GM12873 (cell line): Measurements from ENCODE around the gene CKB.

ENCODE experiments used
- CTCF ChIP-seq: IDR thresholded peaks from 2 replicates; pipeline ENCODE4 v1.5.1; 2012; ENCODE audit warnings: low read depth, mild to moderate bottlenecking, moderate library complexity, low read length, control low read depth; ENCODE audit not compliant: insufficient read depth; ENCODE audit errors: missing control alignments

The CKB gene

GRCh38 chr14:103496776-103497175, 25.9 kb downstream of the CKB start:
- TF ChIP-seq CTCF, result no peak

DNA sequence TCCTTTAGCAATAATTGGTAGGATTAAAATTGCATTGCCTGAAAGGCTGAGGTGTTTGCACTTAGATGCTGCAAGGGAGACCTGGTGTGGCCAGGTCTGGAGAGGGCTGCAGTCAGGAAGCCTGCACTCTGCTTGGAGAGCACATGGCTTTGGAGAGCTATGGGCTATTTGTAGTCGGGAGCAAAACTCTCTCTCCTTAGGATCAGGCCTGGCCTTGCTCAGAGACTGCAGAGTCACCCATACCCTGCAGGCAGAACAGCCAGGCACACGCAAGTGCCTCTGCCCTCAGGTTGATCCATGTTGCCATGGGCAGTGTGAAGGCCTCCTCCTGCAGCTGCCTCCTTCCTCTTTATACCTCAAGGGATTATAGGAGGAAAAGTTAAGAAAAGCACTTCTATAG, 26.8 kb downstream of the CKB start:
- no peak for TF ChIP-seq CTCF

DNA sequence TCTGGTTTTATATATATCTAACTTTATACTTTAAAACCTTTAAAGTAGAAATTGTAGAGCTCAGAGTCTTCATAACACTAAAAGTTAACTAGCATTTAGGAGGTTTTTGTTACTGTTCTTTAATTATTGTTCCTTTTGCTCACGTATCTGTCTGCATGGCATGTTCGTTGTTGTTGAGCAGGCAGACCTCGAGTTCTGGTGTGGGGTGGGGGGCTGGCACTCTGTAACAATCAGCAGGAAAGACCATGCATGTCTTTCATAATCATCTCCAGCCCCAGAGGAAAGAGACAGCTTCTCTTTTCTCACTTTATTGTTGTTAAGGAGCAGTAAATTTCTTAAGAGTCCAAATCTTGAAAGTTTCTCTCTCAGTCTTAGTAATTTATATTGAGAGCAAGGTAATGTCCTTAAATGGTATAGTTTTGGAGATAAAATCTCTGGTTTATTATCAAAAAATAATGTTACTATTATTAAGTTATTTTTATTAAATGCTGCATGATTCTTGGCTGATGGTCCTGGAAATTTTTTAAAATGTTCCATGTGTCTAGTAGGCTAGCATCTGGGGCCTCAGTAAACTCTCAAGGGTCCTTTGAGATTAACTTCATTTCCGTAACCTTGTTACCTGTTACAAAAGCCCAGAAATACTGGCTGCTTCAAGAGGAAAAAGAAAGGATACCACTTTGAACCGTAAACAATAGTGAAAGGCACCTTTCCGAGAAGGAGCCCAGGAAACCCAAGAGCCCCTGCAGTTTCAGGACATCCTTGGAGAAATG, 30.3 kb downstream of the CKB start:
- no peak for TF ChIP-seq CTCF

DNA sequence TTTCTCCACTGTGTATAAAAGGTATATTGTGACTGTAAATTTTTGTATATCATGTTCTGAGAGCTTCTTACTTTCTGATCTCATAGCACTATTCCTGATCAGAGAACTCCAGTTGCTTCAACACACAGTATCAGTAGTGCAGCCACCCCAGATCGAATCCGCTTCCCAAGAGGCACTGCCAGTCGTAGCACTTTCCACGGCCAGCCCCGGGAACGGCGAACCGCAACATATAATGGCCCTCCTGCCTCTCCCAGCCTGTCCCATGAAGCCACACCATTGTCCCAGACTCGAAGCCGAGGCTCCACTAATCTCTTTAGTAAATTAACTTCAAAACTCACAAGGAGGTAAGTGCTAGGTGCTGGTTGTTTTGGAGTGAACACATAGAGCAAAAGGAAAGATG, 30.9 kb downstream of the CKB start:
- no peak for TF ChIP-seq CTCF

GRCh38 chr14:103489621-103490020, 33.0 kb downstream of the CKB start:
- no peak for TF ChIP-seq CTCF

- TF ChIP-seq CTCF, result no peak
These were observed 33.7 kb downstream of the CKB start for GRCh38 chr14:103488960-103489359.

DNA sequence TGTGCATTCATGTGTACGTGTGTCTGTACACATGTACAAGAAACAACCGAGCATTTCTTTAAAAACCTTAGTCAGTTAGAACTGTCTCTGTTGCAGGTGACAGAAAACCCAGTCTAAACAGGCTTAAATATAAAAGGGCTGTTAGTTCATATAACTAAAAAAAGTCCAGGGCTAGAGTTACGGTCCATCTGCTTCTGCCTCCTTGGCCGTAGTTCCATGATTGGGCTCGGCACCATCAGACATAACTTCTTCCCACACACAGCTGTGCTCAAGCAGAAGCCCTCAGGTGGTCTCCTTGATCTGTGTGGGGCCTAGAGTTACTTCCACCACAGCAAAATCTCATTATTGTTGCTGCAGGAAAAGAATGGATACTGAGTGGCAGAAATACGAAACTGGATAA, 34.6 kb downstream of the CKB start:
- TF ChIP-seq CTCF, result no peak

DNA sequence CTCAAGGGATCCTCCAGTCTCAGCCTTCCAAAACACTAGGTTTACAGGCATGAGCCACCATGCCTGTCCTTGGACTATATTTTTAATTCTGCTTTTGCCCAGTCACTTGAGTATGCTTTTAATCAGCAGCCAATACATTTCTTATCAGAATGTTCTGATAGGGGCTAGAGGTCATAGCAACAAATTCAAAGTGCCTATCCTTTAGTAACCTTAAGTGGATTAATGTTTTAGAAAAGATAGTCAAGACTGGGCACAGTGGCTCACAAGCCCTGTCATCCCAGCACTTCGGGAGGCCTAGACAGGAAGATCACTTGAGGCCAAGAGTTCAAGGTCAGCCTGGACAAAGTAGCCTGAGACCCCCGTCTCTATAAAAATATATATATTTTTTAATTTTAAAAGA, 37.1 kb downstream of the CKB start:
- TF ChIP-seq CTCF, result no peak
